SH-SY5Y (cell line): ENCODE measurements around the gene DNM3.

Experiments used
- GATA2 ChIP-seq: IDR thresholded peaks from 2 replicates; pipeline ENCODE4 v1.6.1; 2011; ENCODE audit warnings: mild to moderate bottlenecking, low read depth, low read length
- GATA3 ChIP-seq: IDR thresholded peaks from 2 replicates; pipeline ENCODE4 v1.6.1; 2011; ENCODE audit warnings: low read depth, mild to moderate bottlenecking, low read length, moderate library complexity

DNA sequence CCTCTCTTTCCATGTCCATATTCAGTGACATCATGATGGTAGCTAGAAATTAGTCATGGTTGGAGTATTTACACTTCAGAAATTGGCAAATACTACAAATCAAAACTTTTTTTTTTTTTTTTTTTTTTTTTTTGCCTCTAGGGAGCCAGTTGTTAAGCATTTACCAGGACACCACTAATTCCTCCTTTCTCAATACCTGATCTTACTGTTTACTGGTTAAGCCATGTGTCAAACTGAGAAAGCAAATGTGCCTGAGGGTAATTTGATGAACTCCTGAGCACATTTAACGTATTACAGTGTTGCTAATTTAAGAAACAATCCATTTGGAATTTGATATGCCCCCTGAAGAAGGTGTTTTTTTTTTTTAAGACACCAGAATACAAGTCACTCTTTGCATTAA lies 94.4 kb downstream of the DNM3 start:
- TF ChIP-seq GATA2 (no peak), GATA3 (no peak)
